DND-41 (cell line): Measurements from ENCODE around the gene STN1.

Experiments
- ATAC-seq: fragments of 200-7000 bp; cut with Tn5 transposase; 3 replicates; pipeline ENCODE4 v1.9.1; 2021; ENCODE audit warnings: low read depth; ENCODE audit not compliant: insufficient read depth
- DNase-seq: peaks from one replicate; pipeline ENCODE4 v3.0.0-alpha.2; 2020
- H2AFZ ChIP-seq: 2 replicates; pipeline ENCODE4 v1.6.0; 2012; ENCODE audit warnings: low read depth, low read length
- H3K27ac ChIP-seq: 2 replicates; pipeline ENCODE4 v1.5.1; 2012; ENCODE audit warnings: low read length, inconsistent platforms
- H3K27me3 ChIP-seq: fragments of 200-600 bp; sonication (generic); 2 replicates; pipeline ENCODE4 v1.6.0; 2012; ENCODE audit warnings: low read length, mild to moderate bottlenecking, inconsistent platforms; ENCODE audit not compliant: insufficient read depth, poor library complexity
- H3K36me3 ChIP-seq: 2 replicates; pipeline ENCODE4 v1.5.1; 2012; ENCODE audit warnings: low read length, inconsistent platforms; ENCODE audit not compliant: insufficient read depth
- H3K4me1 ChIP-seq: 2 replicates; pipeline ENCODE4 v1.5.1; 2012; ENCODE audit warnings: mild to moderate bottlenecking, low read length; ENCODE audit not compliant: insufficient read depth
- H3K4me2 ChIP-seq: 2 replicates; pipeline ENCODE4 v1.6.0; 2012; ENCODE audit warnings: mild to moderate bottlenecking, moderate library complexity, low read length, inconsistent platforms; ENCODE audit not compliant: insufficient read depth
- H3K4me3 ChIP-seq, 2 experiments: fragments of 200-600 bp in 1 of 2; shearing (Covaris generic) in 1 of 2; 2 replicates each; pipeline ENCODE4 v1.5.1; 2012 to 2016; ENCODE audit warnings: inconsistent platforms in 2 of 2, low read length in 2 of 2, mild to moderate bottlenecking in 2 of 2, low read depth in 1 of 2, moderate library complexity in 1 of 2
- H3K79me2 ChIP-seq: 2 replicates; pipeline ENCODE4 v1.6.0; 2012; ENCODE audit warnings: low read length, inconsistent platforms; ENCODE audit not compliant: insufficient read depth
- H3K9ac ChIP-seq: 2 replicates; pipeline ENCODE4 v1.6.0; 2012; ENCODE audit warnings: low read depth, mild to moderate bottlenecking, inconsistent platforms, low read length, moderate library complexity
- H3K9me3 ChIP-seq: 2 replicates; pipeline ENCODE4 v1.5.1; 2012; ENCODE audit warnings: low read length, moderate library complexity, mild to moderate bottlenecking, inconsistent platforms; ENCODE audit not compliant: insufficient read depth, severe bottlenecking
- H4K20me1 ChIP-seq: 2 replicates; pipeline ENCODE4 v1.6.0; 2012; ENCODE audit warnings: low read length; ENCODE audit not compliant: insufficient read depth
- EZH2 ChIP-seq: IDR thresholded peaks from 3 replicates; pipeline ENCODE4 v1.6.1; 2012; ENCODE audit warnings: borderline replicate concordance, low read depth, mild to moderate bottlenecking, moderate library complexity, low read length, inconsistent platforms; ENCODE audit not compliant: severe bottlenecking
- TF ChIP-seq, protein P1 (sequence below): IDR thresholded peaks from 2 replicates; pipeline ENCODE4 v1.5.1; 2012; ENCODE audit warnings: borderline replicate concordance, low read length, moderate library complexity, mild to moderate bottlenecking; ENCODE audit not compliant: poor library complexity, severe bottlenecking; ENCODE audit errors: extremely low read depth

Gene STN1

DNA sequence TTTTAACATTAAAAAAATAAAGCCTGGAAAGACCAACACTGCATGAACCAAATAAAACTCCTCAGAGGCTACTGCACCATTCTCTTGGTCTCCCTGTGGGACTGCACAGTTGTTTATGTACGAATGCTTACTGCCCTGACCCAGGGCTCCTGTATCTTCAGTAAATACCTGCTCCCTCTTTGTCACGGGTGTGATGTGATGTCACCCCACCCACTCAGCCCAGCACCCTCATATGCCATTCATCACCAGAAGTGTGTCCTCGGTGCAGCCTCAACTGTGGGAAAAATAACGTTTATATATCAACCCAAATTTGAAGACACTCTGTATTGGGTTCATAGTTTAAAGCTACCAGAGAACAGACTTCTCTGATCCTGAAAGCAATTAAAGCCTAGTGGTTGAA lies 48.6 kb downstream of the STN1 start:
- DNase-seq, result no peak
- H3K4me2 ChIP-seq, result no peak overlapping the region
- H3K4me1 ChIP-seq, result no peaks in the 10 kb centered on the region
- no peak overlapping the region for H2AFZ ChIP-seq
- no peaks in the 10 kb centered on the region for H3K79me2 ChIP-seq
- no peaks in the 10 kb centered on the region for H3K27me3 ChIP-seq
- H3K36me3 ChIP-seq, result no peaks in the 10 kb centered on the region
- TF ChIP-seq EZH2, result no peak
- H4K20me1 ChIP-seq, result no peaks in the 10 kb centered on the region
- no peak overlapping the region for H3K27ac ChIP-seq
- H3K4me3 ChIP-seq, result no peak overlapping the region
- no peak for ATAC-seq
- no peak overlapping the region for H3K9ac ChIP-seq
- peaks cover 9% of the 10 kb centered on the region for H3K9me3 ChIP-seq

DNA sequence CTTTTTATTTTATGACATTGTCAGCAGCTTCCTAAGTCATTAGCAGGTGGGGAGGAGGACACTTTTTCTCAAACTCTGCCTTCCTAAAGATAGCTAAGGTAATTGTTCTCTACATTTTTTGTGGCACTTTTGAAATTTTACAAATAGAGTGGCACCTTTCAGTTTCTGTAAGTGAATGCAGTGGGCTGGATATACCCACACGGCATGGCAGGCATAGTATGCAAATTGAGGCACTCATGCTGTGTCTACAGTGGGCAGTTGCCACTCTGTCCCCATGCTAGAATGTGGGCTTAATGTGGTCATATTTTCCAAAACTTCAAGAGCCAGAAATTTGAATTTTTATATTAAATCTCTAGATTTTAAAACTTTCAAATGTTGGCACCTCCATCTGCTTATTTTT lies 49.8 kb downstream of the STN1 start:
- TF ChIP-seq, protein P1, sequence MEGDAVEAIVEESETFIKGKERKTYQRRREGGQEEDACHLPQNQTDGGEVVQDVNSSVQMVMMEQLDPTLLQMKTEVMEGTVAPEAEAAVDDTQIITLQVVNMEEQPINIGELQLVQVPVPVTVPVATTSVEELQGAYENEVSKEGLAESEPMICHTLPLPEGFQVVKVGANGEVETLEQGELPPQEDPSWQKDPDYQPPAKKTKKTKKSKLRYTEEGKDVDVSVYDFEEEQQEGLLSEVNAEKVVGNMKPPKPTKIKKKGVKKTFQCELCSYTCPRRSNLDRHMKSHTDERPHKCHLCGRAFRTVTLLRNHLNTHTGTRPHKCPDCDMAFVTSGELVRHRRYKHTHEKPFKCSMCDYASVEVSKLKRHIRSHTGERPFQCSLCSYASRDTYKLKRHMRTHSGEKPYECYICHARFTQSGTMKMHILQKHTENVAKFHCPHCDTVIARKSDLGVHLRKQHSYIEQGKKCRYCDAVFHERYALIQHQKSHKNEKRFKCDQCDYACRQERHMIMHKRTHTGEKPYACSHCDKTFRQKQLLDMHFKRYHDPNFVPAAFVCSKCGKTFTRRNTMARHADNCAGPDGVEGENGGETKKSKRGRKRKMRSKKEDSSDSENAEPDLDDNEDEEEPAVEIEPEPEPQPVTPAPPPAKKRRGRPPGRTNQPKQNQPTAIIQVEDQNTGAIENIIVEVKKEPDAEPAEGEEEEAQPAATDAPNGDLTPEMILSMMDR, result no peak
- TF ChIP-seq EZH2, result no peak
- DNase-seq, result no peak
- no peak overlapping the region for H3K27ac ChIP-seq
- no peak for ATAC-seq
- no peaks in the 10 kb centered on the region for H3K27me3 ChIP-seq
- H3K4me1 ChIP-seq, result no peaks in the 10 kb centered on the region
- H3K4me2 ChIP-seq, result no peak overlapping the region
- no peaks in the 10 kb centered on the region for H3K36me3 ChIP-seq
- H3K9ac ChIP-seq, result no peak overlapping the region
- H3K4me3 ChIP-seq, result no peak overlapping the region
- H2AFZ ChIP-seq, result no peak overlapping the region
- H3K79me2 ChIP-seq, result no peaks in the 10 kb centered on the region
- no peaks in the 10 kb centered on the region for H4K20me1 ChIP-seq
- peaks cover 9% of the 10 kb centered on the region for H3K9me3 ChIP-seq

DNA sequence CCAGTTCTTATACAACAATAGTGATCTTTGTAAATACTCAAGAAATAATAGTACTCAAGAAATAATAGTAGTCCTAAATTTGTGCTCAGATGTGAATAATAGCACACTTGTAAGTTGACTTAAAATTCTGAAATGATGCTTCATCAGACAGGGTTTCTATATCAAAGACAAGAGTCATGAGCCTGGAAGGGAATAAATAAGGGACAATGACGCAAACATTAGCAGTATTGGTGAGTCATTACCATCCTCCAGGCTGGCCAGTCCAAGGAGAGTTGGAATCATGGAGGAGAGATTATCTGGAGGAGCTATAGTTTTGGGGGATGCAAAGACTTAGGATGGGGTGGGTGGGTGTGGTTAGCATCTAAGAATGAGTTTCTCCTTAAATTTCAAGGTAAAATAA lies 56.5 kb downstream of the STN1 start:
- no peaks in the 10 kb centered on the region for H3K79me2 ChIP-seq
- H3K27ac ChIP-seq, result no peak overlapping the region
- no peak overlapping the region for H2AFZ ChIP-seq
- no peak overlapping the region for H3K9ac ChIP-seq
- H3K4me1 ChIP-seq, result no peaks in the 10 kb centered on the region
- no peaks in the 10 kb centered on the region for H4K20me1 ChIP-seq
- ATAC-seq, result no peak
- H3K4me2 ChIP-seq, result no peak overlapping the region
- no peak overlapping the region for H3K4me3 ChIP-seq
- TF ChIP-seq, protein P1, result no peak
- no peak for TF ChIP-seq EZH2
- peaks cover 4% of the 10 kb centered on the region for H3K27me3 ChIP-seq
- no peak for DNase-seq
- H3K36me3 ChIP-seq, result no peaks in the 10 kb centered on the region
- H3K9me3 ChIP-seq, result peaks cover 9% of the 10 kb centered on the region

DNA sequence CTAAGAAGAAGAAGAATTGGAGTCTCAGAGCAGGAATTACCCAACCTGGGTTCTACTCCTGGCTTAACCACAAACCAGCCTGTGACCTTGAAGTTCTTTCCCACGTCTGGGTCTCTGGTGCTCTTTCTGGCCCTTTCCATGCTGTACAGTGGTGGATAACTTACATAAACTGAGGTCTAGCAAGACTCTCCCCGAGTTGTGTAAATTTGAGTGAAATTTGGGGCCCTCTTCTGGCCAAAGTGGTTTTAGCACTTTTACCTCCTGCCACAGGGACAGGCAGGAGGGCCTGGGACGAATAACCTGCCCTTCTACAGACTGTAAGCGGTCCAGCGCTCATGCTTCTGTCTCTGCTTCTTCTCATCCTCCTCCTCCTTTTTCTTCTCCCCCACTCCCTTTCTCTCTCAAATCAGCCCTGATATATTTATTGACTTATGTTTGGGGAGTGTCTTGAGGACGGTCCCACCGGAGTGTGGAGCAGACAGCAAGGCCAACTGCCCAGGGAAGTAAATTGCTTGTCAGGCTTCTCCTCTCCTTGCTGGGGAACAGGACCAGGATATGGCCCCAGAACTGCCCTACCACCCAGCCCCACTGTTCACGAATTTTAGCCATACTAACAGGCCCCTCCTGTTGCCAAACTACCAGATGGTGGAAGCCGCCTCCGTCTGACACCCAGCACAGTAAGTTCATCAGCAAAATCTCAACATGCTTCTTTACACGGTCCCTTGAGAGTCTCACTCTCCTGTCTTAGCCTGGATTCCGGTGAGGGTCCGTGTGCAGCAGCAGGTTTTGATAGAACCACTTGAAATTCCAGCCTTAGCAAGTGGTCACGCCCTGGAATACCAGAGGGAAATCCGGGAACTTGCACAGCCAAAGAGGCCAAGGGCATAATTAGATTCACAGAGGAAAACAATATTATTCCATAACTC lies 58.6 kb downstream of the STN1 start:
- DNase-seq, result peak; percentile 61
- Histone ChIP-seq H3K36me3 (no peaks in the 10 kb centered on the region), H3K27ac (no peak overlapping the region), H3K79me2 (no peaks in the 10 kb centered on the region), H3K9ac (no peak overlapping the region), H2AFZ (no peak overlapping the region), H3K9me3 (no peaks in the 10 kb centered on the region), H3K4me2 (no peak overlapping the region), H3K4me3 (no peak overlapping the region), H3K4me1 (no peaks in the 10 kb centered on the region), H3K27me3 (peaks cover 16% of the 10 kb centered on the region), H4K20me1 (0 out of 2 replicates have a peak, but pooled peaks cover 1% of the 10 kb centered on the region)
- ATAC-seq, result peak; percentile 84
- no peak for TF ChIP-seq EZH2
- TF ChIP-seq, protein P1, result peak; percentile 76
